DMS79 treated with DMSO at 0.1 percent for 48 hours (cell line): Measurements from ENCODE around the gene SAMD15.
A peak's percentile ranks its signal among the peaks of the same experiment; 100 is the strongest.
"Not testable (repeated sequence)": the region's sequence is repeated elsewhere in the genome, so short reads cannot be mapped to it uniquely, and the experiment has no call there.

Source experiments
- DNase-seq: peaks from one replicate; lab custom pipeline; 2025; lab: John Stamatoyannopoulos, UW

SAMD15 gene

GRCh38 chr14:77375973-77376770 is 1.0 kb upstream of the SAMD15 start:
- peak; percentile 67 for DNase-seq

- no peak for DNase-seq
These were observed 294 bp downstream of the SAMD15 start for GRCh38 chr14:77377502-77377844.

- DNase-seq, result no peak
These were observed 1.5 kb downstream of the SAMD15 start for GRCh38 chr14:77378701-77379100.

- DNase-seq, result no peak
These were observed 13.0 kb downstream of the SAMD15 start for GRCh38 chr14:77390188-77390587.

GRCh38 chr14:77400216-77400615 is 23.0 kb downstream of the SAMD15 start:
- no peak for DNase-seq

GRCh38 chr14:77403768-77404167 is 26.6 kb downstream of the SAMD15 start:
- DNase-seq, result no peak

GRCh38 chr14:77406086-77406485 is 28.9 kb downstream of the SAMD15 start:
- no peak for DNase-seq

- DNase-seq, result no peak
These were observed 29.5 kb downstream of the SAMD15 start for GRCh38 chr14:77406718-77407117.

GRCh38 chr14:77407158-77407557 is 30.0 kb downstream of the SAMD15 start:
- DNase-seq, result no peak

GRCh38 chr14:77409131-77409533 is 32.0 kb downstream of the SAMD15 start:
- no peak for DNase-seq

- DNase-seq, result not testable (repeated sequence)
These were observed 38.3 kb downstream of the SAMD15 start for GRCh38 chr14:77415403-77416030.

GRCh38 chr14:77416098-77416497 is 38.9 kb downstream of the SAMD15 start:
- not testable (repeated sequence) for DNase-seq

GRCh38 chr14:77416836-77417235 is 39.7 kb downstream of the SAMD15 start:
- DNase-seq, result no peak

- no peak for DNase-seq
These were observed 44.0 kb downstream of the SAMD15 start for GRCh38 chr14:77421201-77421600.

GRCh38 chr14:77423423-77423822 is 46.2 kb downstream of the SAMD15 start, which contains the start of gene NOXRED1:
Gene NOXRED1 (minus strand): TSS chr14:77423523. CDS start chr14:77422889, 634 bp downstream.
- DNase-seq, result no peak

- DNase-seq, result no peak
These were observed 47.7 kb downstream of the SAMD15 start for GRCh38 chr14:77424862-77425261.

GRCh38 chr14:77426396-77426795 is 49.2 kb downstream of the SAMD15 start:
- no peak for DNase-seq

- DNase-seq, result no peak
These were observed 58.9 kb downstream of the SAMD15 start for GRCh38 chr14:77436042-77436441.

- no peak for DNase-seq
These were observed 61.4 kb downstream of the SAMD15 start for GRCh38 chr14:77438596-77438995.

- no peak for DNase-seq
These were observed 62.7 kb downstream of the SAMD15 start for GRCh38 chr14:77439861-77440260.
